H1 (cell line): Measurements from ENCODE around the gene ADGRB2. TPM values are rescaled to one million over a fixed set of nuclear protein-coding genes. Genes with fewer than 3 reads are reported as not detected.
A peak's percentile ranks its signal among the peaks of the same experiment; 100 is the strongest.

Source experiments
- CTCF ChIA-PET: fragments of 300-600 bp; sonication (Branson Sonifier 250); formaldehyde crosslinking; loops from one replicate; lab custom pipeline; 2021; ENCODE audit not compliant: partially characterized antibody; lab: Charles Lee
- POLR2A ChIA-PET: fragments of 300-600 bp; sonication (Branson Sonifier 250); formaldehyde crosslinking; loops from one replicate; lab custom pipeline; 2021; ENCODE audit warnings: inconsistent platforms; ENCODE audit not compliant: partially characterized antibody; lab: Charles Lee
- DNase-seq, 2 experiments: peaks; one replicate each; pipeline versions ENCODE4 v3.0.0 to v3.0.0-alpha.2; 2010 to 2022; ENCODE audit warnings: low spot score in 2 of 2, low read depth in 1 of 2, mixed read lengths in 1 of 2
- FAIRE-seq: peaks from 2 replicates; lab custom pipeline; 2011; peaks lifted over from hg19 to GRCh38; lab: Jason Lieb, UNC
- H2AFZ ChIP-seq: 2 replicates; pipeline ENCODE4 v1.8.1; 2012; ENCODE audit warnings: low read length, inconsistent platforms
- H2AK5ac ChIP-seq: 2 replicates; pipeline ENCODE4 v1.6.1; 2013; ENCODE audit warnings: low read depth, low read length
- H2BK120ac ChIP-seq: replicated peaks from 2 replicates; pipeline ENCODE3; 2013; ENCODE audit warnings: low read depth, low read length, inconsistent platforms
- H2BK12ac ChIP-seq: 2 replicates; pipeline ENCODE4 v1.6.1; 2013; ENCODE audit warnings: low read depth, low read length
- H2BK15ac ChIP-seq: 2 replicates; pipeline ENCODE4 v1.6.1; 2013; ENCODE audit warnings: low read length
- H2BK20ac ChIP-seq: 2 replicates; pipeline ENCODE4 v1.6.1; 2013; ENCODE audit warnings: low read length
- H2BK5ac ChIP-seq: 2 replicates; pipeline ENCODE4 v1.6.1; 2013; ENCODE audit warnings: low read depth, low read length
- H3K14ac ChIP-seq: 2 replicates; pipeline ENCODE4 v1.6.1; 2013; ENCODE audit warnings: inconsistent platforms; ENCODE audit not compliant: insufficient read length
- H3K18ac ChIP-seq: 2 replicates; pipeline ENCODE4 v1.6.1; 2013; ENCODE audit warnings: low read length; ENCODE audit errors: extremely low read depth
- H3K23ac ChIP-seq: 2 replicates; pipeline ENCODE4 v1.6.1; 2013; ENCODE audit warnings: inconsistent platforms; ENCODE audit not compliant: insufficient read length
- H3K23me2 ChIP-seq: 2 replicates; pipeline ENCODE4 v1.6.1; 2013; ENCODE audit warnings: low read depth, low read length
- H3K27ac ChIP-seq: 2 replicates; pipeline ENCODE4 v1.6.1; 2011; ENCODE audit warnings: low read depth, low read length, inconsistent platforms
- H3K27me3 ChIP-seq, 4 experiments: replicated peaks in 1 of 4; 1 replicate in 1 of 4; 2 replicates in 3 of 4; pipeline versions ENCODE4 v1.6.1 to v1.8.1; 2011 to 2013; ENCODE audit warnings: low read length in 3 of 4, mild to moderate bottlenecking in 3 of 4, inconsistent platforms in 2 of 4, mixed read lengths in 2 of 4, moderate library complexity in 1 of 4; ENCODE audit not compliant: control insufficient read depth in 3 of 4, insufficient read depth in 3 of 4; ENCODE audit errors: extremely low read depth in 1 of 4
- H3K36me3 ChIP-seq, 4 experiments: 2 replicates each; pipeline versions ENCODE4 v1.6.1 to v1.8.1; 2011 to 2013; ENCODE audit warnings: mild to moderate bottlenecking in 4 of 4, low read length in 3 of 4, moderate library complexity in 2 of 4, control low read depth in 1 of 4, inconsistent platforms in 1 of 4; ENCODE audit not compliant: insufficient read depth in 4 of 4, control insufficient read depth in 2 of 4
- H3K4ac ChIP-seq: replicated peaks from 2 replicates; pipeline ENCODE3; 2013; ENCODE audit warnings: low read length, low read depth, mixed read lengths, inconsistent platforms; ENCODE audit not compliant: insufficient read length
- H3K4me1 ChIP-seq, 4 experiments: replicated peaks in 1 of 4; 1 replicate in 1 of 4; 2 replicates in 3 of 4; pipeline versions ENCODE4 v1.6.1 to v1.8.1; 2011 to 2013; ENCODE audit warnings: low read length in 3 of 4, inconsistent platforms in 2 of 4, mixed read lengths in 1 of 4; ENCODE audit not compliant: insufficient read depth in 4 of 4, control insufficient read depth in 3 of 4
- H3K4me2 ChIP-seq, 2 experiments: 2 replicates each; pipeline versions ENCODE4 v1.6.1 to v1.8.1; 2011 to 2013; ENCODE audit warnings: low read depth in 2 of 2, low read length in 2 of 2, control low read depth in 1 of 2, inconsistent platforms in 1 of 2, mild to moderate bottlenecking in 1 of 2; ENCODE audit not compliant: insufficient read depth in 1 of 2
- H3K4me3 ChIP-seq, 4 experiments: fragments of 200-600, 300-600 bp in 1 of 4; sonication (generic), shearing (Covaris generic), sonication (Bioruptor Twin) in 1 of 4; 2 replicates each; pipeline versions ENCODE4 v1.5.1 to v1.8.1; 2011 to 2016; ENCODE audit warnings: low read length in 4 of 4, low read depth in 3 of 4, control low read depth in 2 of 4, inconsistent platforms in 2 of 4, mild to moderate bottlenecking in 2 of 4, mixed read lengths in 1 of 4, moderate library complexity in 1 of 4; ENCODE audit not compliant: insufficient read depth in 2 of 4; ENCODE audit errors: extremely low read depth in 1 of 4
- H3K56ac ChIP-seq: replicated peaks from 2 replicates; pipeline ENCODE3; 2013; ENCODE audit warnings: low read depth, mild to moderate bottlenecking, mixed read lengths, low read length, inconsistent platforms; ENCODE audit not compliant: insufficient read length
- H3K79me1 ChIP-seq: 2 replicates; pipeline ENCODE4 v1.6.1; 2013; ENCODE audit warnings: low read depth, low read length, control low read depth
- H3K79me2 ChIP-seq, 2 experiments: 2 replicates each; pipeline versions ENCODE4 v1.6.1 to v1.8.1; 2012 to 2013; ENCODE audit warnings: low read length in 2 of 2, mild to moderate bottlenecking in 2 of 2, inconsistent platforms in 1 of 2; ENCODE audit not compliant: insufficient read depth in 2 of 2, control insufficient read depth in 1 of 2
- H3K9ac ChIP-seq, 4 experiments: replicated peaks in 1 of 4; 1 replicate in 1 of 4; 2 replicates in 3 of 4; pipeline versions ENCODE4 v1.6.1 to v1.8.1; 2011 to 2013; ENCODE audit warnings: low read depth in 3 of 4, low read length in 3 of 4, control low read depth in 2 of 4, mild to moderate bottlenecking in 2 of 4, moderate library complexity in 2 of 4, inconsistent platforms in 1 of 4; ENCODE audit errors: extremely low read depth in 1 of 4
- H3K9me3 ChIP-seq, 2 experiments: 2 replicates each; pipeline versions ENCODE4 v1.6.1 to v1.8.1; 2012 to 2013; ENCODE audit warnings: mild to moderate bottlenecking in 2 of 2, moderate library complexity in 2 of 2, control low read depth in 1 of 2, inconsistent platforms in 1 of 2, low read depth in 1 of 2, low read length in 1 of 2, mixed read lengths in 1 of 2; ENCODE audit not compliant: insufficient read depth in 2 of 2
- H4K20me1 ChIP-seq, 2 experiments: replicated peaks in 1 of 2; 2 replicates each; pipeline versions ENCODE3 to v1.8.1; 2011 to 2013; ENCODE audit warnings: inconsistent platforms in 2 of 2, low read length in 2 of 2, mild to moderate bottlenecking in 1 of 2; ENCODE audit not compliant: insufficient read depth in 2 of 2, control insufficient read depth in 1 of 2
- H4K5ac ChIP-seq: 2 replicates; pipeline ENCODE4 v1.6.1; 2013; ENCODE audit warnings: low read length, low read depth, mixed read lengths, inconsistent platforms; ENCODE audit not compliant: insufficient read length
- H4K8ac ChIP-seq: 2 replicates; pipeline ENCODE4 v1.8.0; 2013; ENCODE audit warnings: mild to moderate bottlenecking, moderate library complexity, low read length, inconsistent platforms; ENCODE audit not compliant: insufficient read depth; ENCODE audit errors: extremely low read depth
- H4K91ac ChIP-seq: replicated peaks from 2 replicates; pipeline ENCODE3; 2013; ENCODE audit warnings: low read length, mixed read lengths, inconsistent platforms; ENCODE audit not compliant: insufficient read length
- EZH2 ChIP-seq: fragments of 200-600 bp; sonication (generic); IDR thresholded peaks from 2 replicates; pipeline ENCODE4 v1.7.1; 2012; ENCODE audit warnings: low read depth, mild to moderate bottlenecking, moderate library complexity, low read length, inconsistent platforms; ENCODE audit not compliant: severe bottlenecking
- SUZ12 ChIP-seq: fragments of 200-600 bp; sonication (generic); IDR thresholded peaks from 2 replicates; pipeline ENCODE4 v1.6.1; 2012; ENCODE audit warnings: mild to moderate bottlenecking, inconsistent platforms, low read length, moderate library complexity, mixed read lengths
- TAF7 ChIP-seq: optimal IDR thresholded peaks from 2 replicates; pipeline ENCODE3; 2011; ENCODE audit warnings: low read depth, mild to moderate bottlenecking, inconsistent platforms, low read length, moderate library complexity, borderline replicate concordance
- WGBS, 2 experiments: shearing (Covaris generic) in 1 of 2; methylation state at CpG; one replicate each; pipeline versions ENCODE4 v1.1.6 to v1.1.7; 2013 to 2015; ENCODE audit warnings: low lambda C conversion rate in 2 of 2, mixed read lengths in 2 of 2, inconsistent platforms in 1 of 2, low coverage in 1 of 2, missing lambda C conversion rate in 1 of 2; ENCODE audit not compliant: insufficient replicate concordance in 2 of 2, insufficient coverage in 1 of 2, insufficient read length in 1 of 2; ENCODE audit errors: extremely low coverage in 1 of 2, missing lambda C conversion rate in 1 of 2; 5-methylcytosine and 5-hydroxymethylcytosine counted together
- polyA plus RNA-seq, 7 experiments: library from polyadenylated mRNA; depleted of rRNA in 3 of 7; stranded (reverse) in 5 of 7; unstranded in 2 of 7; fragments of >200 nt in 5 of 7; fragments of 200-250 nt in 2 of 7; gene quantifications; 1 replicate in 5 of 7; 2 replicates in 1 of 7; 4 replicates in 1 of 7; pipeline versions ENCODE4 v1.2.1 to v1.2.3, GENCODE V29; 2011 to 2013; ENCODE audit warnings: missing spikeins in 2 of 7, mixed read lengths in 2 of 7
- total RNA-seq: library from RNA; stranded (reverse); fragmentation: NEBNext Ultra II Directional; extraction: Animal tissue kit (Norgen Biotek cat#: 25700); gene quantifications from 2 replicates; pipeline ENCODE4 v1.2.1, GENCODE V29; 2021

The ADGRB2 gene
- total and polyA plus RNA-seq, 2 of the 8 experiments (the other 6 are each of a cell fraction or from before 2014, with no cell fraction given): 15.6 to 26.2 TPM

- no peak overlapping the region for H4K5ac ChIP-seq
- H2AFZ ChIP-seq: peak overlapping the region; percentile 33; the same call in 1 of the 2 replicates
- POLR2A ChIA-PET: interaction anchor here (0.6 to 2.3 kb wide), 4 partner anchors 11 to 130 kb away, joined by 3 to 6 read pairs (median 4); no protein-coding TSS in a partner anchor
- H2BK15ac ChIP-seq: peak overlapping the region; percentile 100
- peaks cover 26 to 49% (median 44%) of the 10 kb centered on the region in 4 experiments for H3K27me3 ChIP-seq
- H2BK120ac ChIP-seq: no peak overlapping the region
- peaks cover 4 to 18% (median 9%) of the 10 kb centered on the region in 4 experiments for H3K4me1 ChIP-seq
- peak overlapping the region; percentile 65 for H4K8ac ChIP-seq
- no peaks in the 10 kb centered on the region for H3K79me2 ChIP-seq
- CTCF ChIA-PET: interaction anchor here (1.1 to 5.3 kb wide), 4 partner anchors 12 to 141 kb away, joined by 3 to 43 read pairs (median 4); no protein-coding TSS in a partner anchor
- WGBS, 2 experiments: 34% methylated on average over 35 of the region's 49 CpGs; no CpG with 5 or more reads in 1 of the 2 experiments
- peak overlapping the region; percentile 19 for H3K56ac ChIP-seq
- H3K23me2 ChIP-seq: peaks cover 7% of the 10 kb centered on the region
- H3K9me3 ChIP-seq: no peaks in the 10 kb centered on the region
- H3K9ac ChIP-seq: peak overlapping the region in 1 of 4 experiments; percentile 20; a peak in 1 of 7 replicates
- peak overlapping the region; percentile 78 for H4K91ac ChIP-seq
- H3K36me3 ChIP-seq: no peaks in the 10 kb centered on the region
- H3K14ac ChIP-seq: no peak overlapping the region
- peaks cover 0 to 2% of the 10 kb centered on the region in 2 experiments for H4K20me1 ChIP-seq
- H3K23ac ChIP-seq: no peak overlapping the region
- peak overlapping the region; percentile 78; the same call in 1 of the 2 replicates for H2BK5ac ChIP-seq
- peak overlapping the region; percentile 43; the same call in 1 of the 2 replicates for H2BK20ac ChIP-seq
- no peak overlapping the region for H3K27ac ChIP-seq
- TF ChIP-seq SUZ12 (peak; percentile 59; the same call in 1 of the 2 replicates), TAF7 (no peak), EZH2 (peak; percentile 68)
- DNase-seq: no peak
- peaks cover 3% of the 10 kb centered on the region; the same call in 1 of the 2 replicates for H3K79me1 ChIP-seq
- 0 out of 2 replicates have a peak overlapping the region, but pooled peaks have one; percentile 10 for H2AK5ac ChIP-seq
- H3K4me3 ChIP-seq: peak overlapping the region; percentile 41 to 58 (median 50); a peak in 7 of 8 replicates
- H3K18ac ChIP-seq: peak overlapping the region; percentile 97
- H3K4me2 ChIP-seq: peak overlapping the region; percentile 97 to 98
- FAIRE-seq: no peak
- no peak overlapping the region for H3K4ac ChIP-seq
- H2BK12ac ChIP-seq: peak overlapping the region; percentile 99; the same call in 1 of the 2 replicates
Measured at GRCh38 chr1:31772669-31773248, 8.6 kb upstream of the ADGRB2 start.
